Muscle of leg (tissue), 11 donors: ENCODE results near the gene BMP10. TPM values are rescaled to one million over a fixed set of nuclear protein-coding genes. Genes with fewer than 3 reads are reported as not detected.

ENCODE experiments used
- DNase-seq: peaks from one replicate; pipeline ENCODE4 v3.0.0; 2013
- H3K27ac ChIP-seq: one replicate; pipeline ENCODE4 v1.5.1; 2013; ENCODE audit warnings: mild to moderate bottlenecking, low read length, control low read depth
- H3K27me3 ChIP-seq: one replicate; pipeline ENCODE4 v1.6.1; 2013; ENCODE audit warnings: low read length; ENCODE audit not compliant: control insufficient read depth, insufficient read depth
- H3K36me3 ChIP-seq: one replicate; pipeline ENCODE4 v1.6.1; 2013; ENCODE audit warnings: low read length; ENCODE audit not compliant: control insufficient read depth, insufficient read depth
- H3K4me1 ChIP-seq: one replicate; pipeline ENCODE4 v1.6.1; 2013; ENCODE audit warnings: low read length; ENCODE audit not compliant: control insufficient read depth, insufficient read depth
- H3K4me3 ChIP-seq: one replicate; pipeline ENCODE4 v1.5.1; 2013; ENCODE audit warnings: low read length, control low read depth
- H3K9me3 ChIP-seq: replicated peaks from 2 replicates; pipeline ENCODE4 v1.6.1; 2013; ENCODE audit warnings: low read depth, low read length; ENCODE audit not compliant: control insufficient read depth
- WGBS: methylation state at CpG from one replicate; pipeline ENCODE4 v1.1.5; 2013; ENCODE audit warnings: missing lambda C conversion rate; ENCODE audit not compliant: insufficient coverage; 5-methylcytosine and 5-hydroxymethylcytosine counted together
- polyA plus RNA-seq, 8 donors: library from polyadenylated mRNA; unstranded; fragments of 120-200 nt; gene quantifications; one replicate each; pipeline versions ENCODE4 v1.2.1 to v1.2.3, GENCODE V29; 2013; ENCODE audit warnings: inconsistent platforms in 1 of 8, low replicate concordance in 1 of 8; ENCODE audit not compliant: insufficient read length in 8 of 8, insufficient read depth in 1 of 8
- total RNA-seq: library from RNA; stranded (reverse); fragments of 120-200 nt; gene quantifications from one replicate; pipeline ENCODE4 v1.2.4, GENCODE V29; 2013

Gene BMP10
- total and polyA plus RNA-seq, 9 donors: not detected

- Histone ChIP-seq H3K36me3 (no peaks in the 10 kb centered on the region), H3K4me1 (no peaks in the 10 kb centered on the region), H3K27ac (no peak overlapping the region), H3K9me3 (no peaks in the 10 kb centered on the region), H3K4me3 (no peak overlapping the region), H3K27me3 (no peaks in the 10 kb centered on the region)
- no peak for DNase-seq
Observed at GRCh38 chr2:68854476-68854875, 16.7 kb downstream of the BMP10 start.

- no peak for DNase-seq
- Histone ChIP-seq H3K9me3 (no peaks in the 10 kb centered on the region), H3K27me3 (no peaks in the 10 kb centered on the region), H3K4me1 (no peaks in the 10 kb centered on the region), H3K36me3 (no peaks in the 10 kb centered on the region), H3K27ac (no peak overlapping the region), H3K4me3 (no peak overlapping the region)
- 54% methylated on average over 2 of the region's 4 CpGs for WGBS
Observed at GRCh38 chr2:68853915-68854314, 17.3 kb downstream of the BMP10 start.

DNA sequence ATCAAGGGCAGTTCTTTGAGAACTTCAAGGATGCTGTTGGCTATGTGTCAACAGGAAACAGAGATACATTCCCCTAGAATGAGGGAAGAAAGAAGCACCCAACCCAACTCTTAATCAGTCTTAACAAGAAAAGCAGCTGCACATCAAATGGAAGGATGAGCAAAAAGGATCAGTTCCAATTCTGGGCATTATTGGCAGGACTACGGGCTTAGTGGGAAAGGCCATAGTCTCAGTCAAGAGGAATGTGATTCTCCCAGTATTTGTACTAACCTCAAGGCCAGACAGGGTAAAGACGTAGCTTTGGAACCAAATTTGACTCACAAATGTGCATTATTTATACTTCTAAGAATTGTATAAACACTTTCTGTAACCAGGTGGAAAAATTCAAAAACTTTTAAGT, 18.2 kb downstream of the BMP10 start:
- no peaks in the 10 kb centered on the region for H3K9me3 ChIP-seq
- H3K36me3 ChIP-seq: no peaks in the 10 kb centered on the region
- DNase-seq: no peak
- WGBS: no CpG with 5 or more reads among the region's 2 CpGs
- no peak overlapping the region for H3K4me3 ChIP-seq
- H3K27me3 ChIP-seq: no peaks in the 10 kb centered on the region
- no peaks in the 10 kb centered on the region for H3K4me1 ChIP-seq
- H3K27ac ChIP-seq: no peak overlapping the region

DNA sequence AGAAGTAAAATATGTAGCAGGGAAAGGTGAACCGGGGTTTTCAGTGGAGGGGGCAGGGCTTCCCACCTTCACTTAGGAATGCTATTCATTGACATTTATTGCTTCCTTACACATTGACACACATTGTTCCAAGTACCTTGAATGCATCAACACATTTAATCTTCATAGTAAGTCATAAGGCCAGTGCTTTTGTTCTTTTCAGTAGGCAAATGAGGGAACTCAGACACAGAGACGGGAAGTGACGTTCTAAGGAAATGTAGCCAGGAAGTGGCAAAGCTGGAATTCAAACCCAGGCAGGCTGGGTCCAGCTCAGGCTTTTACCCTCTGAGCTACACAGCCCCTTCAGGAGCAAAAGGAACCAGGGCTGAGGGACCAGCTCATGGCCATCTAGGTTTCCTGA, 20.7 kb downstream of the BMP10 start:
- no peak for DNase-seq
- H3K27ac ChIP-seq: no peak overlapping the region
- 70% methylated on average over 2 of the region's 3 CpGs for WGBS
- no peaks in the 10 kb centered on the region for H3K4me1 ChIP-seq
- H3K27me3 ChIP-seq: no peaks in the 10 kb centered on the region
- no peaks in the 10 kb centered on the region for H3K36me3 ChIP-seq
- H3K9me3 ChIP-seq: no peaks in the 10 kb centered on the region
- H3K4me3 ChIP-seq: no peak overlapping the region

DNA sequence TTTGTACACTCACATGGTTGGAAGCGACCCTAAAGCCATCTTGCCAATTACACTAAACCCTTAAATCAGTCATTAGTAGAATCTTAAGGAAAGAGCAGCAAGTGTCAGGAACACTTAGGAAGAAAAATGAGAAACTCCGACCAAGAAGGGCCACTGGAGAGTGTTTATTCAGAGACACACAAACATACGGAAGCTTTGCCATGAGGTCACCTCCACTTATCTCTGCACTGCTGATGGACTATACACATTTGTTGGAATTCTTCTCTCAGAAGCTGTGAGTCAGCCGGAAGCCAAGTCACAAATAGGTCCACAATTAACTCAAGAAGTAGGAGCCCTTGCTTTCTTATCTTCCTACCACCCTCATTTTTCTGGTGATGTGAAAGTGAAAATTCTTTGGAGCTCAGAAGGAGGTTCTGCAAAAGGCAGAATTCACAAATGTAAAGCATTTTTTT, 21.6 kb downstream of the BMP10 start:
- WGBS: 38% methylated on average over 1 of the region's 4 CpGs
- H3K4me3 ChIP-seq: no peak overlapping the region
- no peak for DNase-seq
- no peak overlapping the region for H3K27ac ChIP-seq
- no peaks in the 10 kb centered on the region for H3K27me3 ChIP-seq
- no peaks in the 10 kb centered on the region for H3K4me1 ChIP-seq
- no peaks in the 10 kb centered on the region for H3K36me3 ChIP-seq
- H3K9me3 ChIP-seq: no peaks in the 10 kb centered on the region

- H3K4me3 ChIP-seq: no peak overlapping the region
- no peaks in the 10 kb centered on the region for H3K9me3 ChIP-seq
- no peaks in the 10 kb centered on the region for H3K27me3 ChIP-seq
- no peaks in the 10 kb centered on the region for H3K4me1 ChIP-seq
- no peak for DNase-seq
- no peak overlapping the region for H3K27ac ChIP-seq
- no peaks in the 10 kb centered on the region for H3K36me3 ChIP-seq
Observed at GRCh38 chr2:68847751-68848150, 23.4 kb downstream of the BMP10 start.

DNA sequence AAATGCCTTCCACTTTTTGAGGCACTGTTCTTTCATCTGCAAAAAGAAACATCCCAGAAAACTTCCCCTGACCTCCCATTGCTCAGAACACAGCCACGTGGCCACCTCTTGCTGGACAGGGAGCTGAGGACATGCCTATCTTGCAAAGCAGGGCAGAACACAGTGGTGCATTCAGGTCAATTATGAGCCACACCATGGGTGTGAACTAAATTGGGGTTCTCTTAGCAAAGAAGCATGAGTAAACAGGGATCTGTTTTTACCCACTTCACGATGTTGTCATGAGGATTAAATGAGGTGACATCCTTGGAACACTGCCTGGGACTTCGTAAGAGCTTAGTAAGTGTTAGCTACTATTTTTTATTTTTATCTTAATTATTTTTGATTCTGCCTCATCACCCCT, 25.1 kb downstream of the BMP10 start:
- no peak overlapping the region for H3K27ac ChIP-seq
- no peak for DNase-seq
- no peaks in the 10 kb centered on the region for H3K27me3 ChIP-seq
- H3K4me3 ChIP-seq: no peak overlapping the region
- no peaks in the 10 kb centered on the region for H3K4me1 ChIP-seq
- no peaks in the 10 kb centered on the region for H3K36me3 ChIP-seq
- H3K9me3 ChIP-seq: no peaks in the 10 kb centered on the region
- no CpG with 5 or more reads among the region's 3 CpGs for WGBS

- Histone ChIP-seq H3K9me3 (no peaks in the 10 kb centered on the region), H3K4me3 (no peak overlapping the region), H3K36me3 (no peaks in the 10 kb centered on the region), H3K27ac (no peak overlapping the region), H3K4me1 (no peaks in the 10 kb centered on the region), H3K27me3 (no peaks in the 10 kb centered on the region)
- no CpG with 5 or more reads among the region's 2 CpGs for WGBS
- no peak for DNase-seq
Observed at GRCh38 chr2:68845043-68845442, 26.2 kb downstream of the BMP10 start.

DNA sequence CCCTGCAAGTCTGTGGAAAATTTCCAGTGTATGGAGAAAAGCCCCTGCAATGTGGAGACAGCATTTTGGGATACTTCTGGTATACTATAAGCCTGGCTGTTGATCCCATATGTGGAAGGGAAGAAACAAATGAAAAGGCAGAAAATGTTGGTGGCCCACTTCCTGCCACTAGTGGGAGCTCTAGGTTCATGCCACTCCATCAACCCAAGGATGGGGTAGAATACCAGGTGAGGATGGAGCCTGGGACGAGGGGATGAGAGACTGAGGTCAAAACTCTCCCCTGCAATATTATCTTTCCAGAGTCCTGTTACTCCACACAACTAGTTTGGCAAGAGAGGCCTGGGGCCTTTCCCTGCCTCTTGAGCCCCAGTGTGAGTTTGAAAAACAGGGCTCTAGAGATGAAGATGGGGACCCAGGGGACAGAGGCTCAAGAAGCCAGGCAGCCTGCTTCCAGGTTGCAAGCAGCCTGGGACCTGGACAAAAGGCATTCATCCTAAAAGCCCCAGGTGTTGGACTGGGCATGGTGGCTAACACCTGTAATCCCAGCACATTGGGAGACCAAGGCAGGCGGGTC, 31.9 kb downstream of the BMP10 start:
- Histone ChIP-seq H3K4me3 (no peak overlapping the region), H3K36me3 (no peaks in the 10 kb centered on the region), H3K27me3 (peaks cover 2% of the 10 kb centered on the region), H3K4me1 (no peaks in the 10 kb centered on the region), H3K27ac (no peak overlapping the region), H3K9me3 (no peaks in the 10 kb centered on the region)
- DNase-seq: no peak
- WGBS: 100% methylated on average over 1 of the region's 2 CpGs

GRCh38 chr2:68838641-68839040, 32.6 kb downstream of the BMP10 start:
- DNase-seq: no peak
- WGBS: 60% methylated on average over 3 of the region's 10 CpGs
- Histone ChIP-seq H3K27me3 (peaks cover 2% of the 10 kb centered on the region), H3K9me3 (no peaks in the 10 kb centered on the region), H3K36me3 (no peaks in the 10 kb centered on the region), H3K4me3 (no peak overlapping the region), H3K4me1 (no peaks in the 10 kb centered on the region), H3K27ac (no peak overlapping the region)

- no peaks in the 10 kb centered on the region for H3K9me3 ChIP-seq
- H3K36me3 ChIP-seq: no peaks in the 10 kb centered on the region
- H3K27ac ChIP-seq: no peak overlapping the region
- WGBS: no CpG with 5 or more reads among the region's 3 CpGs
- DNase-seq: no peak
- H3K4me1 ChIP-seq: no peaks in the 10 kb centered on the region
- H3K27me3 ChIP-seq: peaks cover 2% of the 10 kb centered on the region
- no peak overlapping the region for H3K4me3 ChIP-seq
Observed at GRCh38 chr2:68837861-68838341, 33.3 kb downstream of the BMP10 start.
